HepG2 (cell line): ENCODE data around the gene FAM13B. TPM values are rescaled to one million over a fixed set of nuclear protein-coding genes. Genes with fewer than 3 reads are reported as not detected.

Experiments used
- CREB1 ChIP-seq, 2 experiments: fragments of 450-650 bp in 1 of 2; IDR thresholded peaks; 2 replicates each; pipeline ENCODE4 v1.6.1; 2016 to 2017; ENCODE audit warnings: control low read depth in 1 of 2, mild to moderate bottlenecking in 1 of 2, missing compliant biosample characterization in 1 of 2, missing genetic modification characterization in 1 of 2
- ERF ChIP-seq: IDR thresholded peaks from 2 replicates; pipeline ENCODE4 v1.6.1; 2018; ENCODE audit warnings: missing biosample characterization, missing genetic modification reagents
- FOXA3 ChIP-seq: IDR thresholded peaks from 2 replicates; pipeline ENCODE4 v1.6.1; 2016; ENCODE audit warnings: missing genetic modification reagents, missing compliant biosample characterization
- KAT7 ChIP-seq: IDR thresholded peaks from 2 replicates; pipeline ENCODE4 v1.6.1; 2018; ENCODE audit warnings: borderline replicate concordance, missing compliant biosample characterization
- PAXIP1 ChIP-seq: sonication (generic); formaldehyde crosslinking; conservative IDR thresholded peaks from 2 replicates; pipeline ENCODE4 v1.4.0; 2020; ENCODE audit warnings: mild to moderate bottlenecking, missing genetic modification reagents, moderate library complexity
- STAT5B ChIP-seq: sonication (generic); formaldehyde crosslinking; IDR thresholded peaks from 2 replicates; pipeline ENCODE4 v1.4.0; 2020; ENCODE audit warnings: missing genetic modification reagents
- TBX2 ChIP-seq: sonication (generic); formaldehyde crosslinking; IDR thresholded peaks from 2 replicates; pipeline ENCODE4 v1.5.0; 2020; ENCODE audit warnings: missing genetic modification reagents, mild to moderate bottlenecking, borderline replicate concordance
- TFDP2 ChIP-seq: sonication (generic); formaldehyde crosslinking; IDR thresholded peaks from 2 replicates; pipeline ENCODE4 v1.4.0; 2020; ENCODE audit warnings: missing genetic modification reagents
- THAP8 ChIP-seq: sonication (generic); formaldehyde crosslinking; IDR thresholded peaks from 2 replicates; pipeline ENCODE4 v1.5.1; 2020; ENCODE audit warnings: missing genetic modification reagents, mild to moderate bottlenecking, borderline replicate concordance
- YEATS4 ChIP-seq: sonication (generic); formaldehyde crosslinking; IDR thresholded peaks from 2 replicates; pipeline ENCODE4 v1.4.0; 2020; ENCODE audit warnings: missing genetic modification reagents, borderline replicate concordance
- ZNF205 ChIP-seq: IDR thresholded peaks from 2 replicates; pipeline ENCODE4 v1.6.1; 2018; ENCODE audit warnings: missing biosample characterization, missing genetic modification reagents
- ZNF292 ChIP-seq: sonication (generic); formaldehyde crosslinking; IDR thresholded peaks from 2 replicates; pipeline ENCODE4 v1.8.1; 2022; ENCODE audit warnings: mild to moderate bottlenecking, low read depth, missing genetic modification reagents, borderline replicate concordance
- ZNF343 ChIP-seq: sonication (generic); formaldehyde crosslinking; IDR thresholded peaks from 2 replicates; pipeline ENCODE4 v1.4.0; 2020; ENCODE audit warnings: mild to moderate bottlenecking, missing genetic modification reagents
- polyA plus RNA-seq, 8 experiments: library from polyadenylated mRNA; depleted of rRNA in 3 of 8; stranded (reverse) in 7 of 8; unstranded in 1 of 8; fragments of >200 nt; fragmentation: Illumina TruSeq in 4 of 8; extraction: Trizol in 4 of 8; gene quantifications; 2 replicates each; pipeline versions ENCODE4 v1.2.1 to v1.2.3, GENCODE V29; 2011 to 2016; ENCODE audit warnings: low read depth in 4 of 8, missing spikeins in 1 of 8, mixed read lengths in 1 of 8; ENCODE audit not compliant: insufficient read depth in 1 of 8
- total RNA-seq, 5 experiments: library from RNA; depleted of rRNA; stranded (reverse); fragments of >200 nt; fragmentation: Illumina TruSeq; extraction: Trizol; gene quantifications; 2 replicates each; pipeline ENCODE4 v1.2.3, GENCODE V29; 2016; ENCODE audit warnings: low read depth in 1 of 5

Gene FAM13B
- total and polyA plus RNA-seq, 2 of the 13 experiments (the other 11 are each of a cell fraction or from before 2014, with no cell fraction given): 6.9 to 11.5 TPM

- TF ChIP-seq YEATS4: peak; percentile 83
- TF ChIP-seq CREB1 (IDR thresholded peaks at IDR 0.05): peak; percentile 67
- TF ChIP-seq CREB1 (CRISPR knock-in tag; IDR thresholded peaks at IDR 0.05): peak; percentile 66; the same call in 1 of the 2 replicates
- peak; percentile 19; the same call in 1 of the 2 replicates for TF ChIP-seq TFDP2 (CRISPR knock-in tag)
- peak; percentile 72 for TF ChIP-seq TBX2 (CRISPR knock-in tag)
- peak; percentile 65; the same call in 1 of the 2 replicates for TF ChIP-seq ZNF292 (CRISPR knock-in tag)
- TF ChIP-seq ZNF343 (CRISPR knock-in tag): 0 out of 2 replicates have a peak, but pooled peaks have one; percentile 42
- TF ChIP-seq ERF (CRISPR knock-in tag): peak; percentile 38; the same call in 1 of the 2 replicates
- TF ChIP-seq FOXA3 (CRISPR knock-in tag): peak; percentile 21; the same call in 1 of the 2 replicates
- no peak for TF ChIP-seq STAT5B (CRISPR knock-in tag)
- peak; percentile 23; the same call in 1 of the 2 replicates for TF ChIP-seq PAXIP1 (CRISPR knock-in tag)
- TF ChIP-seq KAT7 (CRISPR knock-in tag): peak; percentile 70; the same call in 1 of the 2 replicates
- no peak for TF ChIP-seq THAP8 (CRISPR knock-in tag)
- peak; percentile 69 for TF ChIP-seq ZNF205 (CRISPR knock-in tag)
These were observed at the start of gene FAM13B (continued) for GRCh38 chr5:138032572-138033385.
